Body of pancreas (tissue), 4 donors: Measurements from ENCODE around the gene KCNIP4. TPM values are rescaled to one million over a fixed set of nuclear protein-coding genes. Genes with fewer than 3 reads are reported as not detected.

Source experiments
- ATAC-seq: fragments of 150-250 bp; one replicate; pipeline ENCODE4 v1.9.1; 2016
- DNase-seq, 4 donors: peaks; one replicate each; pipeline ENCODE4 v3.0.0-alpha.2; 2019
- H3K27ac ChIP-seq, 4 donors: fragments of 200-600 bp; sonication (generic); 1 replicate in 3 of 4; 2 replicates in 1 of 4; pipeline versions ENCODE4 v1.5.1 to v1.6.1; 2016 to 2019; ENCODE audit warnings: mild to moderate bottlenecking in 1 of 4, mixed read lengths in 1 of 4, moderate library complexity in 1 of 4
- H3K27me3 ChIP-seq, 2 donors: fragments of 200-600 bp; sonication (generic); one replicate each; pipeline ENCODE4 v1.6.0; 2016; ENCODE audit warnings: mild to moderate bottlenecking in 1 of 2
- H3K36me3 ChIP-seq, 2 donors: fragments of 200-600 bp; sonication (generic); replicated peaks in 1 of 2; 2 replicates each; pipeline ENCODE4 v1.5.1; 2016; ENCODE audit warnings: low read depth in 2 of 2; ENCODE audit not compliant: insufficient read depth in 1 of 2
- H3K4me1 ChIP-seq: fragments of 200-600 bp; sonication (generic); one replicate; pipeline ENCODE4 v1.6.0; 2016
- H3K4me3 ChIP-seq, 2 donors: fragments of 200-600 bp; sonication (generic); 1 replicate in 1 of 2; 2 replicates in 1 of 2; pipeline ENCODE4 v1.5.1; 2016 to 2019
- H3K9me3 ChIP-seq, 3 donors: fragments of 200-600 bp; sonication (generic); 1 replicate in 2 of 3; 2 replicates in 1 of 3; pipeline ENCODE4 v1.5.1; 2016
- POLR2A ChIP-seq, 3 donors: fragments of 450-650 bp; IDR thresholded peaks; one replicate each; pipeline ENCODE4 v1.6.1; 2016; ENCODE audit warnings: antibody characterized with exemption in 3 of 3, mild to moderate bottlenecking in 2 of 3
- WGBS, 2 donors: methylation state at CpG; one replicate each; pipeline ENCODE4 v1.1.5; 2017; 5-methylcytosine and 5-hydroxymethylcytosine counted together
- intact Hi-C: fragments of 100-400 bp; cut with DNase I; formaldehyde crosslinking; loops from one replicate; pipeline ENCODE4 v1.15.1; 2023
- total RNA-seq, 2 donors: library from RNA; depleted of rRNA; stranded (reverse); fragments of >200 nt; gene quantifications; one replicate each; pipeline ENCODE4 v1.1.0, GENCODE V29; 2016
- TF ChIP-seq, protein P1 (sequence below), 7 experiments: fragments of 450-650 bp in 4 of 7; fragments of 200-600 bp in 3 of 7; sonication (generic) in 3 of 7; IDR thresholded peaks; one replicate each; pipeline ENCODE4 v1.5.1; 2016 to 2019; ENCODE audit warnings: antibody characterized with exemption in 7 of 7

The KCNIP4 gene
- total RNA-seq, 2 donors from 2014 or later: not detected

DNA sequence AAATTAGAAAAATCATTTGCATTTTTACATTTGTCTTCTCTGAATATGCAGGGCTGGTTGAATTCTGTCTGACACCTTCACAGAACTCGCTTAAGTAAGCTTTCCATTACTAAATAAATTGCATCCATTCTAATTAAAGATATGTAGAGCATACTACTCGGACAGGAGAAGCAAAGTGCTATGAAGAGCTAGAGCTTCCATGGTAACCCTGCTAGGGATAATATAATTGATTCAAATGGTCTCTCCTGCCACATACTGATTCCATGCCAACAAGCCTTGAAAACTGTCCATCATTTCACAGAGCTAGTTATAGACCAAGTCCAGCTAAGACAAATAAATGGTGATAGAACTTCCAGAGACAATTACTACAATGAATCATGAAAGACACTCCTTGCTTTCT lies 571.5 kb downstream of the KCNIP4 start:
- Histone ChIP-seq H3K4me1 (no peaks in the 10 kb centered on the region), H3K27ac (no peak overlapping the region), H3K36me3 (no peaks in the 10 kb centered on the region), H3K9me3 (no peaks in the 10 kb centered on the region), H3K27me3 (no peaks in the 10 kb centered on the region), H3K4me3 (no peak overlapping the region)
- TF ChIP-seq, protein P1, sequence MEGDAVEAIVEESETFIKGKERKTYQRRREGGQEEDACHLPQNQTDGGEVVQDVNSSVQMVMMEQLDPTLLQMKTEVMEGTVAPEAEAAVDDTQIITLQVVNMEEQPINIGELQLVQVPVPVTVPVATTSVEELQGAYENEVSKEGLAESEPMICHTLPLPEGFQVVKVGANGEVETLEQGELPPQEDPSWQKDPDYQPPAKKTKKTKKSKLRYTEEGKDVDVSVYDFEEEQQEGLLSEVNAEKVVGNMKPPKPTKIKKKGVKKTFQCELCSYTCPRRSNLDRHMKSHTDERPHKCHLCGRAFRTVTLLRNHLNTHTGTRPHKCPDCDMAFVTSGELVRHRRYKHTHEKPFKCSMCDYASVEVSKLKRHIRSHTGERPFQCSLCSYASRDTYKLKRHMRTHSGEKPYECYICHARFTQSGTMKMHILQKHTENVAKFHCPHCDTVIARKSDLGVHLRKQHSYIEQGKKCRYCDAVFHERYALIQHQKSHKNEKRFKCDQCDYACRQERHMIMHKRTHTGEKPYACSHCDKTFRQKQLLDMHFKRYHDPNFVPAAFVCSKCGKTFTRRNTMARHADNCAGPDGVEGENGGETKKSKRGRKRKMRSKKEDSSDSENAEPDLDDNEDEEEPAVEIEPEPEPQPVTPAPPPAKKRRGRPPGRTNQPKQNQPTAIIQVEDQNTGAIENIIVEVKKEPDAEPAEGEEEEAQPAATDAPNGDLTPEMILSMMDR (IDR thresholded peaks at IDR 0.05): no peak
- no peak for TF ChIP-seq POLR2A (IDR thresholded peaks at IDR 0.05)
- intact Hi-C loops: no loop called here
- no peak for ATAC-seq
- 41 to 61% methylated on average over 2 of the region's 2 CpGs for WGBS, 2 donors
- no peak for DNase-seq

GRCh38 chr4:21376176-21376575 lies 572.4 kb downstream of the KCNIP4 start:
- intact Hi-C loops: no loop called here
- Histone ChIP-seq H3K4me3 (no peak overlapping the region), H3K4me1 (no peaks in the 10 kb centered on the region), H3K36me3 (no peaks in the 10 kb centered on the region), H3K27me3 (no peaks in the 10 kb centered on the region), H3K27ac (no peak overlapping the region), H3K9me3 (no peaks in the 10 kb centered on the region)
- ATAC-seq (no peak), DNase-seq (no peak)
- WGBS, 2 donors: 61 to 62% methylated on average over 3 of the region's 3 CpGs
- TF ChIP-seq, protein P1 (IDR thresholded peaks at IDR 0.05): no peak
- no peak for TF ChIP-seq POLR2A (IDR thresholded peaks at IDR 0.05)

DNA sequence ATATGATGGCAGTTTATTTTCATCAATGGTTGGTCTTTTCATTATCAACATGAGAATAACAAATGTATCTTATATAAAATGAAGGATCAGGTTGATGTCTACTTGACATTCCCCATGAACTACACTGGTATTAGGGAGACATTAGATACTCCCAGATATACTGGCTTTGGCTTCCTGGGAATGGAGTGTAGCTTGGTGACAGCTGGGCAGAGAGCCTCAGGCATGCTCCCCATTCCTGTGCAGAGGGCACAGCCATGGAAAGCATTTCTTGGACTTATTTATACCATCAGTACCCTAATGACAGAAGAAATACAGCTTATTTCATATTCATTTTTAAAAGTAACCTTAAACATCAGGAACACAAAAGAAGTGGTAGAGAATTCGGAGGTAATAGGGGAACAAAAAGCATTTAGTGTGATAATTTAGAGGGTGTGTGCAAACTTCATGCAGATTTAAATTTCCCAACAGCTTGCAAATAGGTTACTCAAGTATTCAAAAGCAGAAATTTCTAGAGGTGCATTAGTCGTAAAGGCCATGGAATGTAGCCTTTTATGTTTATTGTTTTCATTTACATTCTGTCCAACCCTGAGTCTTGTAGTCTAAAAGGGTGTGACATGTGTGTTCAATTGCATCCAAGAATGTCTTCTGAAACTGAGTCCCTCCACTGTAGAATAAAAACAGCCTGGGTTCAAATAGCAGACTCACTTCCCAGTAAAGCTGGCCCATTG lies 573.8 kb downstream of the KCNIP4 start:
- no peak for TF ChIP-seq POLR2A (IDR thresholded peaks at IDR 0.05)
- TF ChIP-seq, protein P1 (IDR thresholded peaks at IDR 0.05): no peak
- no peak for DNase-seq
- no peaks in the 10 kb centered on the region for H3K4me1 ChIP-seq
- intact Hi-C loops: no loop called here
- no peak for ATAC-seq
- H3K36me3 ChIP-seq: no peaks in the 10 kb centered on the region
- H3K27me3 ChIP-seq: no peaks in the 10 kb centered on the region
- H3K27ac ChIP-seq: no peak overlapping the region
- H3K9me3 ChIP-seq: no peaks in the 10 kb centered on the region
- no peak overlapping the region for H3K4me3 ChIP-seq
- 71 to 73% methylated on average over 2 of the region's 2 CpGs for WGBS, 2 donors

- H3K4me1 ChIP-seq: no peaks in the 10 kb centered on the region
- H3K27ac ChIP-seq: no peak overlapping the region
- intact Hi-C loops: no loop called here
- ATAC-seq (no peak), DNase-seq (no peak)
- no peaks in the 10 kb centered on the region for H3K9me3 ChIP-seq
- H3K36me3 ChIP-seq: no peaks in the 10 kb centered on the region
- 30 to 46% methylated on average over 2 of the region's 2 CpGs for WGBS, 2 donors
- H3K4me3 ChIP-seq: no peak overlapping the region
- TF ChIP-seq, protein P1 (IDR thresholded peaks at IDR 0.05): no peak
- TF ChIP-seq POLR2A (IDR thresholded peaks at IDR 0.05): no peak
- no peaks in the 10 kb centered on the region for H3K27me3 ChIP-seq
These were observed 581.0 kb downstream of the KCNIP4 start for GRCh38 chr4:21367567-21367966.

DNA sequence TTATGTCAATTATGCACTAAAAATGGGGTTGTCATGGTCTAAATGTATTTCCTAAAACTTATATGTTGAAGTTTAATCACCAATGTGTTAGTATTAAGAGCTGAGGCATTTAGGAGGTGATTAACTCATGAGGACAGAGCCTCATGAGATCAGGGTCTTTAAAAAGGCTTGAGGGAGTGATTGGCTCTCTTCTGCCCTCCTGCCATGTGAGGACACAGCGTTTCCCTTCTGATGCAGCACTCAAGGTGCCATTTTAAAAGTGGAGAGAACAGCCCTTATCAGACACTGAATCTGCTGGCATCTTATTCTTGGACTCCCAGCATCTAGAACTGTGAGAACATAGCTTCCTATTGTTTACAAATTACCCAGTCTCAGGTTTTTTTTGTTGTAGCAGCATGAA lies 581.7 kb downstream of the KCNIP4 start:
- H3K27me3 ChIP-seq: no peaks in the 10 kb centered on the region
- TF ChIP-seq POLR2A (IDR thresholded peaks at IDR 0.05): no peak
- TF ChIP-seq, protein P1 (IDR thresholded peaks at IDR 0.05): no peak
- H3K36me3 ChIP-seq: no peaks in the 10 kb centered on the region
- no peak overlapping the region for H3K27ac ChIP-seq
- WGBS, 2 donors: 29 to 48% methylated on average over 1 of the region's 1 CpG
- H3K9me3 ChIP-seq: no peaks in the 10 kb centered on the region
- intact Hi-C loops: no loop called here
- no peak overlapping the region for H3K4me3 ChIP-seq
- DNase-seq (no peak), ATAC-seq (no peak)
- H3K4me1 ChIP-seq: no peaks in the 10 kb centered on the region
